Loucy (cell line): ENCODE measurements around the gene PFDN6.

Experiments used
- CTCF ChIP-seq: fragments of 200-600 bp; sonication (generic); conservative IDR thresholded peaks from 2 replicates; pipeline ENCODE4 v1.5.1; 2014; ENCODE audit warnings: mild to moderate bottlenecking, antibody characterized with exemption, low read length
- EZH2phosphoT487 ChIP-seq: fragments of 200-600 bp; IDR thresholded peaks from 2 replicates; pipeline ENCODE4 v1.6.1; 2018; ENCODE audit warnings: antibody characterized with exemption, mild to moderate bottlenecking, moderate library complexity, borderline replicate concordance

- no peak for TF ChIP-seq CTCF
- TF ChIP-seq EZH2phosphoT487 = no peak
Observed at GRCh38 chr6:33252759-33253158, 36.6 kb upstream of the PFDN6 start.
